Measurements from ENCODE around the gene DGKG.

DGKG gene

DNA sequence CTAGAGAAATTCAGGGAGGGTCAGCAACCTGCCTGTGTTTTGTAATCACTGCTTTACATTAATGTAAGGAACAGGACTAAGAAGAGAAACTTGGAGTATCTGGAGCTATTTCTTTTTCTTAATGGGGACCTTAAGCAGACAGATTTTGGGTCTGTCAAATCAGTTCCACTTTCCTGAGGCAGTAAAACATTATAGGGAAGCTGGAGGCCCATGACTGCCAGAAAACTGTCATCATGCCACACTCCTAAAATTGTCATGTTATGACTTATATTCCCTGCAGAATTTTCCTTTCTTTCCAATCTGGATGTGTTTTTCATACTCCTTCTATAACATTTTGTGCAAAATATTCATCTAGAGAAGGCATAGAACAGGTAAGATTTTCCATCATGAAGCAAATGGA, 28.8 kb downstream of the DGKG start:
- TF ChIP-seq, protein P1, sequence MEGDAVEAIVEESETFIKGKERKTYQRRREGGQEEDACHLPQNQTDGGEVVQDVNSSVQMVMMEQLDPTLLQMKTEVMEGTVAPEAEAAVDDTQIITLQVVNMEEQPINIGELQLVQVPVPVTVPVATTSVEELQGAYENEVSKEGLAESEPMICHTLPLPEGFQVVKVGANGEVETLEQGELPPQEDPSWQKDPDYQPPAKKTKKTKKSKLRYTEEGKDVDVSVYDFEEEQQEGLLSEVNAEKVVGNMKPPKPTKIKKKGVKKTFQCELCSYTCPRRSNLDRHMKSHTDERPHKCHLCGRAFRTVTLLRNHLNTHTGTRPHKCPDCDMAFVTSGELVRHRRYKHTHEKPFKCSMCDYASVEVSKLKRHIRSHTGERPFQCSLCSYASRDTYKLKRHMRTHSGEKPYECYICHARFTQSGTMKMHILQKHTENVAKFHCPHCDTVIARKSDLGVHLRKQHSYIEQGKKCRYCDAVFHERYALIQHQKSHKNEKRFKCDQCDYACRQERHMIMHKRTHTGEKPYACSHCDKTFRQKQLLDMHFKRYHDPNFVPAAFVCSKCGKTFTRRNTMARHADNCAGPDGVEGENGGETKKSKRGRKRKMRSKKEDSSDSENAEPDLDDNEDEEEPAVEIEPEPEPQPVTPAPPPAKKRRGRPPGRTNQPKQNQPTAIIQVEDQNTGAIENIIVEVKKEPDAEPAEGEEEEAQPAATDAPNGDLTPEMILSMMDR (IDR thresholded peaks at IDR 0.05; ENCODE audit: borderline replicate concordance, insufficient read depth, low read depth, low read length), result no peak
- no peak overlapping the region for H3K4me3 ChIP-seq (ENCODE audit: low read depth, low read length)

GRCh38 chr3:186330772-186331460, 31.1 kb downstream of the DGKG start:
- H3K4me3 ChIP-seq (ENCODE audit: low read depth, low read length), result no peak overlapping the region
- TF ChIP-seq, protein P1 (IDR thresholded peaks at IDR 0.05; ENCODE audit: borderline replicate concordance, insufficient read depth, low read depth, low read length), result no peak

DNA sequence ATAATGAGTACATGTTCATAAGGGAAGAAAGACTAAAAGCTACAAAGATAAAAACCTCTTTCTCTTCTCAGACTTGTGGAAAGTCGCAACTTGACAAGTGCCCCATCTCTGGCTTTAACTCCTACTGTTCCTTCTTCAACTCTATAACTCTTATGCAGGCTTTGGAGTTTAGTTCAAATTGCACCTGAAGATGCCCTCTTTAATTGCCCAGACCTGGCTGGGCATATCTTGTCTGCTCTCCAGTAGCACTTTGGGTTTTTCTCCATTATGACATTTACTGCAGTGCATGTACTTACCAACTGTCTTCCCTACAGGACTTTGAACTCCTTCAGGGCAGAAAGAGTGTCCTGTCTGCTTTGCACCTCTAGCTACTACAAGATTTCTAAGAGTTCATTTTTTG, 32.4 kb downstream of the DGKG start:
- TF ChIP-seq, protein P1 (IDR thresholded peaks at IDR 0.05; ENCODE audit: borderline replicate concordance, insufficient read depth, low read depth, low read length), result no peak
- H3K4me3 ChIP-seq (ENCODE audit: low read depth, low read length), result no peak overlapping the region

DNA sequence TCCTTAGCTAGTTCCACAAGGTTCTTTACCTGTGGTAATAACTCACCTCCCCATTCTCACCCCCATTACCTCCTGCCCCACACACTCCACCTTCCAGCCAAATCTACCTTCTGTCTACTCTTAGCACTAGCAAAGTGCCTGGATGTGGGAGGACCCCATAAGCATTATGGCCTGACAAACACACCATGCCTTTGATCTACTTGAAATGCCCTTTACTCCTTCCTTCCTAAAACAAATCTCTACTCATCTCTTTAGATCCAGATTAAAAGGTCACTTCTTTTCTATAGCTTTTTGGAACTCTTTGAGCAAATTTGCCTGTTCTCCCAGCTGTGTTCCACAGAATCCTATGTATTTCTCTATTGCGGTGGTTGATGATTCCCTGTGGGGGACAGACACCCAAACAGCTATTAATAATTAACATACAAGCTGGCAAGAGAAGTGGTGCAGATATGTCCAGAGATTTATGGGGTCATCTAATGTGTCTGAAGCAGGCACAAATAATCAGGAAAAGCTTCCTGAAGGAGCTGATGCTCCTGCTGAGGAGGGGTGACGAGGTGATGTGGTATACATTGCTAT, 34.0 kb downstream of the DGKG start:
- no peak overlapping the region for H3K4me3 ChIP-seq (ENCODE audit: low read depth, low read length)
- TF ChIP-seq, protein P1 (IDR thresholded peaks at IDR 0.05; ENCODE audit: borderline replicate concordance, insufficient read depth, low read depth, low read length), result no peak

GRCh38 chr3:186322761-186323160, 39.3 kb downstream of the DGKG start:
- no peak overlapping the region for H3K4me3 ChIP-seq (ENCODE audit: low read depth, low read length)
- TF ChIP-seq, protein P1 (IDR thresholded peaks at IDR 0.05; ENCODE audit: borderline replicate concordance, insufficient read depth, low read depth, low read length), result no peak

GRCh38 chr3:186321746-186322145, 40.3 kb downstream of the DGKG start:
- TF ChIP-seq, protein P1 (IDR thresholded peaks at IDR 0.05; ENCODE audit: borderline replicate concordance, insufficient read depth, low read depth, low read length), result no peak
- H3K4me3 ChIP-seq (ENCODE audit: low read depth, low read length), result no peak overlapping the region
